HepG2 (cell line): Measurements from ENCODE around the gene NAA38. TPM values are rescaled to one million over a fixed set of nuclear protein-coding genes. Genes with fewer than 3 reads are reported as not detected.

Experiments
- FOXJ3 ChIP-seq: sonication (generic); formaldehyde crosslinking; IDR thresholded peaks from 2 replicates; pipeline ENCODE4 v1.4.0; 2020; ENCODE audit warnings: missing genetic modification reagents, mild to moderate bottlenecking, borderline replicate concordance
- IKZF4 ChIP-seq: sonication (generic); formaldehyde crosslinking; IDR thresholded peaks from 2 replicates; pipeline ENCODE4 v1.5.1; 2020; ENCODE audit warnings: borderline replicate concordance, mild to moderate bottlenecking, low read depth, missing genetic modification reagents; ENCODE audit errors: not compliant biosample characterization
- IRX3 ChIP-seq: sonication (generic); formaldehyde crosslinking; IDR thresholded peaks from 2 replicates; pipeline ENCODE4 v1.8.1; 2023; ENCODE audit warnings: mild to moderate bottlenecking, low read depth, missing genetic modification reagents, borderline replicate concordance
- KLF6 ChIP-seq: IDR thresholded peaks from 2 replicates; pipeline ENCODE4 v1.8.0; 2016; ENCODE audit warnings: missing biosample characterization, missing genetic modification reagents
- LCORL ChIP-seq, 2 experiments: fragments of 450-650 bp in 1 of 2; sonication (generic) in 1 of 2; formaldehyde crosslinking in 1 of 2; IDR thresholded peaks; 2 replicates each; pipeline versions ENCODE4 v1.5.0 to v1.6.1; 2017 to 2020; ENCODE audit warnings: antibody characterized with exemption in 1 of 2, missing genetic modification reagents in 1 of 2
- NFYB ChIP-seq: sonication (generic); formaldehyde crosslinking; IDR thresholded peaks from 2 replicates; pipeline ENCODE4 v1.4.0; 2020; ENCODE audit warnings: missing genetic modification reagents
- PHF5A ChIP-seq: IDR thresholded peaks from one replicate; pipeline ENCODE4 v1.6.1; 2018; ENCODE audit warnings: low read depth, missing genetic modification reagents; ENCODE audit not compliant: unreplicated experiment
- POLR2A ChIP-seq, 2 experiments: IDR thresholded peaks; 2 replicates each; pipeline ENCODE4 v1.6.1; 2011; ENCODE audit warnings: low read depth in 2 of 2, low read length in 2 of 2, mild to moderate bottlenecking in 1 of 2, moderate library complexity in 1 of 2; ENCODE audit not compliant: insufficient read depth in 1 of 2
- REL ChIP-seq: sonication (generic); formaldehyde crosslinking; conservative IDR thresholded peaks from 2 replicates; pipeline ENCODE4 v1.8.0; 2022; ENCODE audit warnings: mild to moderate bottlenecking, missing genetic modification reagents, moderate library complexity
- SOX6 ChIP-seq, 2 experiments: fragments of 450-650 bp in 1 of 2; sonication (generic) in 1 of 2; formaldehyde crosslinking in 1 of 2; IDR thresholded peaks; 2 replicates each; pipeline versions ENCODE4 v1.4.0 to v1.6.1; 2017 to 2020; ENCODE audit warnings: antibody characterized with exemption in 1 of 2, mild to moderate bottlenecking in 1 of 2, missing genetic modification reagents in 1 of 2
- TCF12 ChIP-seq, 2 experiments: fragments of 450-650 bp in 1 of 2; sonication (generic) in 1 of 2; formaldehyde crosslinking in 1 of 2; IDR thresholded peaks; 2 replicates each; pipeline versions ENCODE4 v1.6.1 to v1.8.0; 2017 to 2022; ENCODE audit warnings: antibody characterized with exemption in 1 of 2, mild to moderate bottlenecking in 1 of 2, missing genetic modification reagents in 1 of 2, moderate library complexity in 1 of 2
- TCF7L2 ChIP-seq: IDR thresholded peaks from 2 replicates; pipeline ENCODE4 v1.6.1; 2011; ENCODE audit warnings: mild to moderate bottlenecking, low read depth, low read length, moderate library complexity
- TP53 ChIP-seq: sonication (generic); formaldehyde crosslinking; conservative IDR thresholded peaks from 2 replicates; pipeline ENCODE4 v1.4.0; 2020; ENCODE audit warnings: missing genetic modification reagents
- TSC22D2 ChIP-seq: sonication (generic); formaldehyde crosslinking; IDR thresholded peaks from 2 replicates; pipeline ENCODE4 v1.5.1; 2020; ENCODE audit warnings: missing genetic modification reagents, mild to moderate bottlenecking, borderline replicate concordance
- ZMYM4 ChIP-seq: sonication (generic); formaldehyde crosslinking; IDR thresholded peaks from 2 replicates; pipeline ENCODE4 v1.8.1; 2023; ENCODE audit warnings: mild to moderate bottlenecking, missing genetic modification reagents
- polyA plus RNA-seq, 8 experiments: library from polyadenylated mRNA; depleted of rRNA in 3 of 8; stranded (reverse) in 7 of 8; unstranded in 1 of 8; fragments of >200 nt; fragmentation: Illumina TruSeq in 4 of 8; extraction: Trizol in 4 of 8; gene quantifications; 2 replicates each; pipeline versions ENCODE4 v1.2.1 to v1.2.3, GENCODE V29; 2011 to 2016; ENCODE audit warnings: low read depth in 4 of 8, missing spikeins in 1 of 8, mixed read lengths in 1 of 8; ENCODE audit not compliant: insufficient read depth in 1 of 8
- total RNA-seq, 5 experiments: library from RNA; depleted of rRNA; stranded (reverse); fragments of >200 nt; fragmentation: Illumina TruSeq; extraction: Trizol; gene quantifications; 2 replicates each; pipeline ENCODE4 v1.2.3, GENCODE V29; 2016; ENCODE audit warnings: low read depth in 1 of 5
- TF ChIP-seq, protein P1 (sequence below): sonication (generic); formaldehyde crosslinking; IDR thresholded peaks from 2 replicates; pipeline ENCODE4 v1.9.0; 2021; ENCODE audit warnings: missing genetic modification reagents, borderline replicate concordance
- TF ChIP-seq, protein P2 (sequence below): sonication (generic); formaldehyde crosslinking; IDR thresholded peaks from 2 replicates; pipeline ENCODE4 v1.9.0; 2022; ENCODE audit warnings: missing genetic modification reagents, mild to moderate bottlenecking, borderline replicate concordance
- TF ChIP-seq, protein P3 (sequence below): sonication (generic); formaldehyde crosslinking; IDR thresholded peaks from 2 replicates; pipeline ENCODE4 v1.5.0; 2020; ENCODE audit warnings: missing genetic modification reagents, mild to moderate bottlenecking, borderline replicate concordance
- TF ChIP-seq, protein P4 (sequence below), 2 experiments: sonication (generic) in 1 of 2; formaldehyde crosslinking in 1 of 2; IDR thresholded peaks; 2 replicates each; pipeline versions ENCODE4 v1.5.1 to v1.6.1; 2011 to 2020; ENCODE audit warnings: borderline replicate concordance in 1 of 2, low read depth in 1 of 2, low read length in 1 of 2, mild to moderate bottlenecking in 1 of 2, missing genetic modification reagents in 1 of 2, moderate library complexity in 1 of 2
- TF ChIP-seq, protein P5 (sequence below): sonication (generic); formaldehyde crosslinking; conservative IDR thresholded peaks from 2 replicates; pipeline ENCODE4 v1.8.1; 2023; ENCODE audit warnings: missing genetic modification reagents

Gene NAA38
- total and polyA plus RNA-seq, 2 of the 13 experiments (the other 11 are each of a cell fraction or from before 2014, with no cell fraction given) = 46.9 to 91.6 TPM

DNA sequence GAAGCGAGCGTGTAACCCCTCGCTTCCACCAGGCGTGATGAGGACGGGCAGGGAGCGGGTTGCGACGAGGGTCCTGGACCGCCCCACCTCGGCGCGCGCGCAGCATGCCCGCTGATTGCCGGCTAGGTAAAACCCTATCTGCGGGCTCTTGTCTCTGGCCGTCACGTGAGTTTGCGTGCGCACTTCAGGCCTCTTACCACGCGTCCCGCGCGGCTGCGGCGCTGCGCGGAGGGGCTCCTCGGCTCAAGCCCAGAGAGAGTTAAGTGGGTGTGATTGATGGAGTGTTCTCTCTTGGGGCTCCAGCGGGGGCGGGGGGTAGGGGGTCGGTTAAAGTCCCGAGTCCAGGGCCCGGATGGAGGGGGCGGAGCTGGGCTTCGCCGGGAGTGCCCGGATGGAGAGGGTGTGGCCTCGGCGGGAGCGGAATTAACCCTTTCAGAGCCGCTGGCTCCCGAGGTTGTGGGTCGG is 15.4 kb downstream of the NAA38 start (continued):
- TF ChIP-seq, protein P1, sequence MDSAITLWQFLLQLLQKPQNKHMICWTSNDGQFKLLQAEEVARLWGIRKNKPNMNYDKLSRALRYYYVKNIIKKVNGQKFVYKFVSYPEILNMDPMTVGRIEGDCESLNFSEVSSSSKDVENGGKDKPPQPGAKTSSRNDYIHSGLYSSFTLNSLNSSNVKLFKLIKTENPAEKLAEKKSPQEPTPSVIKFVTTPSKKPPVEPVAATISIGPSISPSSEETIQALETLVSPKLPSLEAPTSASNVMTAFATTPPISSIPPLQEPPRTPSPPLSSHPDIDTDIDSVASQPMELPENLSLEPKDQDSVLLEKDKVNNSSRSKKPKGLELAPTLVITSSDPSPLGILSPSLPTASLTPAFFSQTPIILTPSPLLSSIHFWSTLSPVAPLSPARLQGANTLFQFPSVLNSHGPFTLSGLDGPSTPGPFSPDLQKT (CRISPR knock-in tag) = no peak
- TF ChIP-seq SOX6 (IDR thresholded peaks at IDR 0.05) (no peak), SOX6 (CRISPR knock-in tag; IDR thresholded peaks at IDR 0.05) (0 out of 2 replicates have a peak, but pooled peaks have one; percentile 4), TP53 (CRISPR knock-in tag) (no peak), REL (CRISPR knock-in tag) (no peak; the same call in 1 of the 2 replicates), POLR2A (IDR thresholded peaks at IDR 0.05; ENCODE audit: insufficient read depth in 1 of 2, low read depth in 2 of 2, low read length in 2 of 2) (peak; percentile 57 to 62; a peak in 3 of 4 replicates), PHF5A (CRISPR knock-in tag) (peak; percentile 50), NFYB (CRISPR knock-in tag) (no peak), TCF12 (IDR thresholded peaks at IDR 0.05) (no peak), TCF12 (CRISPR knock-in tag; IDR thresholded peaks at IDR 0.05) (no peak), TCF7L2 (no peak), TSC22D2 (CRISPR knock-in tag) (no peak), ZMYM4 (CRISPR knock-in tag) (no peak), FOXJ3 (no peak), IRX3 (no peak), IKZF4 (CRISPR knock-in tag) (no peak), KLF6 (CRISPR knock-in tag) (peak; percentile 35; the same call in 1 of the 2 replicates), LCORL (IDR thresholded peaks at IDR 0.05) (no peak), LCORL (CRISPR knock-in tag; IDR thresholded peaks at IDR 0.05) (peak; percentile 27; the same call in 1 of the 2 replicates)
- TF ChIP-seq, protein P2, sequence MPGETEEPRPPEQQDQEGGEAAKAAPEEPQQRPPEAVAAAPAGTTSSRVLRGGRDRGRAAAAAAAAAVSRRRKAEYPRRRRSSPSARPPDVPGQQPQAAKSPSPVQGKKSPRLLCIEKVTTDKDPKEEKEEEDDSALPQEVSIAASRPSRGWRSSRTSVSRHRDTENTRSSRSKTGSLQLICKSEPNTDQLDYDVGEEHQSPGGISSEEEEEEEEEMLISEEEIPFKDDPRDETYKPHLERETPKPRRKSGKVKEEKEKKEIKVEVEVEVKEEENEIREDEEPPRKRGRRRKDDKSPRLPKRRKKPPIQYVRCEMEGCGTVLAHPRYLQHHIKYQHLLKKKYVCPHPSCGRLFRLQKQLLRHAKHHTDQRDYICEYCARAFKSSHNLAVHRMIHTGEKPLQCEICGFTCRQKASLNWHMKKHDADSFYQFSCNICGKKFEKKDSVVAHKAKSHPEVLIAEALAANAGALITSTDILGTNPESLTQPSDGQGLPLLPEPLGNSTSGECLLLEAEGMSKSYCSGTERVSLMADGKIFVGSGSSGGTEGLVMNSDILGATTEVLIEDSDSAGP (CRISPR knock-in tag) = peak; percentile 82
- TF ChIP-seq, protein P3, sequence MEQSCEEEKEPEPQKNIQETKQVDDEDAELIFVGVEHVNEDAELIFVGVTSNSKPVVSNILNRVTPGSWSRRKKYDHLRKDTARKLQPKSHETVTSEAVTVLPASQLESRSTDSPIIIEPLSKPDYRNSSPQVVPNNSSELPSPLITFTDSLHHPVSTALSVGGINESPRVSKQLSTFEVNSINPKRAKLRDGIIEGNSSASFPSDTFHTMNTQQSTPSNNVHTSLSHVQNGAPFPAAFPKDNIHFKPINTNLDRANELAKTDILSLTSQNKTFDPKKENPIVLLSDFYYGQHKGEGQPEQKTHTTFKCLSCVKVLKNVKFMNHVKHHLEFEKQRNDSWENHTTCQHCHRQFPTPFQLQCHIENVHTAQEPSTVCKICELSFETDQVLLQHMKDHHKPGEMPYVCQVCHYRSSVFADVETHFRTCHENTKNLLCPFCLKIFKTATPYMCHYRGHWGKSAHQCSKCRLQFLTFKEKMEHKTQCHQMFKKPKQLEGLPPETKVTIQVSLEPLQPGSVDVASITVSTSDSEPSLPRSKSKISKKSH = no peak; the same call in 1 of the 2 replicates
- TF ChIP-seq, protein P4, sequence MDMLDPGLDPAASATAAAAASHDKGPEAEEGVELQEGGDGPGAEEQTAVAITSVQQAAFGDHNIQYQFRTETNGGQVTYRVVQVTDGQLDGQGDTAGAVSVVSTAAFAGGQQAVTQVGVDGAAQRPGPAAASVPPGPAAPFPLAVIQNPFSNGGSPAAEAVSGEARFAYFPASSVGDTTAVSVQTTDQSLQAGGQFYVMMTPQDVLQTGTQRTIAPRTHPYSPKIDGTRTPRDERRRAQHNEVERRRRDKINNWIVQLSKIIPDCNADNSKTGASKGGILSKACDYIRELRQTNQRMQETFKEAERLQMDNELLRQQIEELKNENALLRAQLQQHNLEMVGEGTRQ (IDR thresholded peaks at IDR 0.05; ENCODE audit: low read depth, low read length) = no peak
- TF ChIP-seq, protein P4 (CRISPR knock-in tag; IDR thresholded peaks at IDR 0.05; ENCODE audit: borderline replicate concordance) = peak; percentile 45; the same call in 1 of the 2 replicates
- TF ChIP-seq, protein P5, sequence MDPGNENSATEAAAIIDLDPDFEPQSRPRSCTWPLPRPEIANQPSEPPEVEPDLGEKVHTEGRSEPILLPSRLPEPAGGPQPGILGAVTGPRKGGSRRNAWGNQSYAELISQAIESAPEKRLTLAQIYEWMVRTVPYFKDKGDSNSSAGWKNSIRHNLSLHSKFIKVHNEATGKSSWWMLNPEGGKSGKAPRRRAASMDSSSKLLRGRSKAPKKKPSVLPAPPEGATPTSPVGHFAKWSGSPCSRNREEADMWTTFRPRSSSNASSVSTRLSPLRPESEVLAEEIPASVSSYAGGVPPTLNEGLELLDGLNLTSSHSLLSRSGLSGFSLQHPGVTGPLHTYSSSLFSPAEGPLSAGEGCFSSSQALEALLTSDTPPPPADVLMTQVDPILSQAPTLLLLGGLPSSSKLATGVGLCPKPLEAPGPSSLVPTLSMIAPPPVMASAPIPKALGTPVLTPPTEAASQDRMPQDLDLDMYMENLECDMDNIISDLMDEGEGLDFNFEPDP = no peak
